Hypothalamus (tissue), 51 donors: Measurements from ENCODE around the gene MCUB.
A peak's percentile ranks its signal among the peaks of the same experiment; 100 is the strongest.

Source experiments
- DNase-seq, 51 donors: peaks; one replicate each; lab custom pipeline; 2025; lab: John Stamatoyannopoulos, UW

MCUB gene

DNA sequence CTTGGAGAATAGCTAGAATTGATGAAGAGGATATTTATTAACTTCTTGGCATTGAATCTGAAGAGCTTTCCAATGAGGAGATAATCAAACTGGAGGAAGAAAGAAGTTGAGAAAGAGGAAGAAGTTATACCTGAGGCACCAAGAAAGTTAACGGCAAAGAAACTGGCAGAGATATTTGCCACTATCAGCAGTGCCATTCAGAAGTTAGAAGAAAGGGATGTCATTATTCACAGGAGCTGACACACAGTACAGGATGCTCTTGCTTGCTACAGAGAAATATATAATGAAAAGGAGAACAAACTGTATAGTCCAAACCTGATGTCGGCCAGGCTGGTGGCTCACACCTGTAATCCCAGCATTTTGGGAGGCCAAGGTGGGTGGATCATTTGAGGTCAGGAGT lies 64.5 kb downstream of the MCUB start:
- no peak for DNase-seq

DNA sequence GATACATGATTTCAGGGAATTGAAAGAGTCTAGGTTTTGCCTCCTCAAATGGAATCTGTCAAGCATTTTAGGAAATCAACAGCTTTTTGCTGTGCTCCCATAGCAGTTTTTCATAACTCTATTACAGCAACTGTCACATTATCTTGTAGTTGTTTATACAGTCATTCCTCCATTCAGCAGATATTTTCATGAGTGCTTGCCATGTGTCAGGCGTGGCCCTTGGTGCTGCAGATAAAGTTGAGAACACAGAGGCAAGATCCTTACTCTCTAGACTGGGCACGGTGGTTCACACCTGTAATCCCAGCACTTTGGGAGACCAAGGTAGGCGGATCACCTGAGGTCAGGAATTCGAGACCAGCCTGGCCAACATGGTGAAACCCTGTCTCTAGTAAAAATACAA lies 67.3 kb downstream of the MCUB start:
- DNase-seq = no peak

DNA sequence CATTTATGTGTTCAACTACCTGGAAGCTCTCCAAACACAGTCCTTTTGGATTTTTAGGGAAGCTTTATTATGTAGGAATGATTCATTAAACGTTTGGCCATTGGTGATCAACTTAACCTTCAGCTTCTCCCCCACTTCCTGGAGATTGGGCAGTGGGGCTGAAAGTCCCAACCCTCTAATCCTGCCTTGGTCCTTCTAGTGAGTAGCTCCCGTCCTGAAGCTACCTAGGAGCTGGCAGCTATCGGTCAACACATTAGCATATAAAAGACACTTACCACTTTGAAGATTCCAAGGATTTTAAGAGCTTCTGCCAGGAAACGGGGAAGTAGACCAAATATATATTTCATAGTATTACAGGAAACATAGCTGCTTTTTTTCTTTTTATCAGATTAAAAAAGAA lies 69.7 kb downstream of the MCUB start:
- no peak for DNase-seq

DNA sequence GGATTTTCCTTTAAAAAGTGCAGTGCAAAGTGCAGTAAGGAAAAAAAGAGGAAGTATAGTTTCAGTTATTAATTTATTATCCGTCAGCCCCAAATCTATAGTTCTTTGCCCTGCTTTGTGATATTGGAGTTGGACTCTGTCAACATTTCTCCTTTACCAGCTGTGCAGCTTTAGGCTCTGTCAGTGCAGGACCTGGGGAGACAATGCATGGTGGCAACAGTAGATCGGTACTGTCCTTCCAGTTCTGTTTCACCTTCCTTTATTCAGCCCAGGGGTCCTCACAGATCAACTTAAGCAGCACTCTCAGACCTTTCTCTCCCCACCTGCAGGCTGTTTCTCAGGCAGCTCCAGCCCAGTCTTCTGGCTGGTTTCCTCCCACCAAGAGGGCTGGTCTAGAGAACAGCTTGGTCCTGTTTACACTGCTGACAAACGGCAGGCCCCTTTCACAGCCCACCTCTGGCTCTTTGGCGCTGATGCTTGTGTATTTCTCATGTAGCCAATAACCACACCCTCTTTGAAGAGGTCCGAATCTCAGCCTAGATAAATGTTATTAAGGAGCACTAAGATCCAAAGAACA lies 71.6 kb downstream of the MCUB start:
- no peak for DNase-seq

DNA sequence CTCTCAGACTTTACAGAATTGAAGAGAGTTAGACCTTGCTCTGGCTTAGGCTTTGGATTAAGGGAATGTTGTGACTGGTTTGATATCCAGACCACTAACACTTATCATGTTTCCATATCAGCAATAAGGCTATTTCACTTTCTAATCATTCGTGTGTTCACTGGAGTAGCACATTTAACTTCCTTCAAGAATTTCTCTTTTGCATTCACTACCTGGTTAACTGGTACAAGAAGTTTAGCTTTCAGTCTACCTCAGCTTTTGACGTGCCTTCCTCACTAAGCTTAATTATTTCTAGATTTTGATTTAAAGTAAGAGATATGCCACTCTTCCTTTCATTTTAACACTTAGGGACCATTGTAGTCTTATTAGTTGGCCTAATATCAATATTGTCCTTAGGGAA lies 80.6 kb downstream of the MCUB start:
- DNase-seq = no peak

DNA sequence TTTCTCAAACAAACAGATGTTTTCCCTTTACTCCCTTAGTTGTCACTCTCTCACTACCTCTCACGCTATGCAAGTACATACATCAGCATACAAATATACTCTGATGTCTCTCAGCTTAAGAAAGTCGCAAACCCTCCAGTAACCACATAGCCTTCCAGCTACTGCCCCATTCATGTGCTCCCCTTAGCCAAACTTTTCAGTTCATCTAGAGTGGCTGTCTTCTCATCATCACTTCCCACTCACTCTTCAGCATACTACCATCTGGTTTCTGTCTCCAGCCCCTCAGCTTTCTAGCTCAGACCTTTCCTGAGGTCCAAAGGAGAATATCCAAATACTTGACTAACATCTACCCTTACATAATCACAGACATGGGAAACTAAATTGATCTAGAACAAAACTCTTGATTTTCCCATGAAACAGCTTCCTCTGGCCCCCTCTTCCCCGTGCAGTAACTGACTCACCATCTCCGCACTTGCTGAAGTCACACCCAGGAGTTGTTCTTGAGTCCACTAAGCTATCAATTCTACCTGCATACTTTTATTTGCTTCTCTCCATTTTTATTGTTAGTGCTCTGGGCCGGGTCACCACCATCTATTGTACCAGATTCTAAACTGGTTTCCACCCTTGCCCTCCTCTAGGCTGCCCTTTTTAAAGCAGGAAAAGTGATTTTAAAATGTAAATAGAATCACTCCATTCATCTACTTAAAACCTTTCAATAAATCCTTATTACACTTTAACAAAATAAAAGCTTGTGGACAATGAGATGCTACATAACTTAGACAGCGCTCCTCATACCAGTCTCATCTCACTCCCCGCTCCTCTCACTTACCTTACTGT lies 86.0 kb downstream of the MCUB start:
- no peak for DNase-seq

DNA sequence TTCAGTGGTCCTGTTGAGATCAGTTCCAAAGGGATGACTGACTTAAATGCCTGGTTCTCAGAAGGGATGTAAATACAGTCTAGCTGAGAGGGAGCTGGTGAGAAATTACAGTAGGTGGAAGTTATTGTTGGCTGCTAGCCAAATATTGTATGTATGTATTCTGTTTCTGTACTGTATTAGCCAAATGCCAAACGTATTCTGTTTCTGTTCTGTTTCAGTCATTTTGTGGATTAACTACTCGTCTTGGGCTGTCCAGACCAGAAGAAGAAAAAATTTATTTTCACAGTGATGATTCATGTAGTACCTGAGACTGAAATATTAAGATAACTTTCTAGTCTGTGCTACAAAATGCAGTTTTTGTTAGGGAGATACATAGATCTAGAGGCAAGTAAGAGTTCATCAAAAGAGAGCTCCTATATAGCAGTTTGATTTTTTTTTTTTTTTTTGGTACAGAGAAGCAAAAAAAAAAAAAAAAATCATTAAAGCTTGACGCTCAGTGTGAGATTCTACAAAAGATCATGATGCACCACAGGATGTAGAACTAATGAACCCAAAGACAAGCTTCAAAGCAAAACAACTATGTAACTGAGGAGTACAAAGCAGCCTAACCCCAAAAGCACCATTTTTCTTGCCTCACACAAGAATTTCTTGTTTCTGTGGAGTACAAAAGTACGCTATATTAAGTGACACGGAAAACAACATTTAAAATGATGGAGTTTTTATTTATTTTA lies 88.4 kb downstream of the MCUB start:
- no peak for DNase-seq

DNA sequence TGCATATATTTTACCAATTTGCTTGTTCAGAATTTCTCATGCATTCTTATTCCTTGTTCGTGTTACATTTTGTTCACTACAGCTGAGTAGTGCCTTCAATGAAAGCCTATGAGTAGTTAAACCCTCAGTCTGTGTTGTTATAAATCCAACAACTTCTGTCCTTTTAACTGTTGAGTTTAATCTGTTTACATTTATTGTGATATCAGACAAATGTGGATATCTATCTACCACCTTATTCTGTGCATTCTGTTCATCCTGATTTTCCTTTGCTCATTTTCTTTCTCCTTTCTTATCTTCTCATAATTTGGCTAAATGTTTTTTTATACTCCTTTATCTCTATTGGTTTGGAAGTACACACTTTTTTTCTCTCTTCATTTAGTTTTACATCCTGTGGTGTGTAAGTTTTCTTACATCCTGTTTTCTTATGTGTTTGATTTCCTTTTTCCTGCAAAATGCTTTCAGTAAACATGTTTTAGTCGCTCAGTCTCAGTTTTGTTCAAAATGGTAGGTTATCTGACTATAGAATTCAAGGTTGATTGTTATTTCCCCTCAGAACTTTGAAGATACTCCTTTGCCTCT lies 89.0 kb downstream of the MCUB start:
- DNase-seq = no peak

DNA sequence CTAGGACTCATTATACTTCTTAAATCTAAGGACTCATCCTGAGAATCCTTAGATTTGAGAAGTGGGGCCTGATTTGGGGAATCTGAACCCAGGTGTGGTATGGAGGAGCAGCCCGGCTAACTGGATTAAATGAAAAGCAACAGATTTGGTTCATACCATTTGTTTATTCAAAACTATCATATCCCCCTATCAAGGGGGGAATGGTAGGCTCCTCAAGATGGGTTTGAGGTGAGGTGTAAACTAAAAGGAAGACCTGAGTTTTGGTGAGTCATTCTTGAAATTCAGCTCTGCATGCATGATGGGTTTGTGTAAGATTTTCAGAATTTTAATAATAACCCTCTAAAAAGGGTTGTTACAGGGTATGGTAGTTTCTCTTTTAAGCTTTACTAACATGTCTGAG lies 89.8 kb downstream of the MCUB start:
- no peak for DNase-seq

DNA sequence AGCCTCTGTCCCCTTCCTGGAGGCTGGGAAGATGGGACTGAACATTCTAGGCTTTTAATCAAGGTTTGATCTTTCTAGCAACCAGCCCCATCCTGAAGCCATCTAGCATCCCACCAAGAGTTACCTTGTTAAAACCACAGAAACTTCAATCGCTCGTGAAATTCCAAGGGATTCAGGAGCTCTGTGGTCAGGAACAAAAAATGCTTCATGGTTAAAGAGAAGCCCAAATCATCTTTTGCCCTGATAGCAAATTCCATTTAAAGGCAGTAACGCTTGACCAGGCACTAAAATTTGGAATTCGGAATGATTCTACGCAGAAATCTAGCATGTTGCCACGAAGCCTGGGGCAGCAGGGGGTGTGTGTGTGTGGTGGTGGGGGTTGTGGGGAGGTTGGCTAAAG lies 95.3 kb downstream of the MCUB start:
- no peak for DNase-seq

DNA sequence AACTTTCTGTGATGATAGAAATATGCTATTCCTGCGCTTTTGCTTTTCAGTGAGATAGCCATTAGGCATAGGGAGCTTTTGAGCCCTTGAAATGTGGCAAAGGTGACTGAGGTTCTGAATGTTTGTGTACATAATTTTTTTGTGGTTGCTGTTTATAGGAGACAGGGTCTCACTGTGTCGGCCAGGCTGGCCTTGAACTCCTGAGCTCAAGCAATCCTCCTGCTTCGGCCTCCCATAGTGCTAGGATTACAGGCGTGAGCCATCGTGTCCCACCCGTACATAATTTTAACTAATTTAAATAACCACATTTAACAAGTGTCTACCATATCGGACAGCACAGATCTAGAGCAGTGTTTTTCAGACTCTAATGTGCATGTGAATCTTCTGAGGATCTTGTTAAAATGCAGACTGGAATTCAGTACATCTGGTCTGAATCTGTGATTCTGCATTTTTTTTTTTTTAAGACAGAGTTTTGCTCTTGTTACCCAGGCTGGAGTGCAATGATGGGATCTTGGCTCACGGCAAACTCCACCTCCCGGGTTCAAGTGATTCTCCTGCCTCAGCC lies 97.9 kb downstream of the MCUB start:
- DNase-seq = no peak

DNA sequence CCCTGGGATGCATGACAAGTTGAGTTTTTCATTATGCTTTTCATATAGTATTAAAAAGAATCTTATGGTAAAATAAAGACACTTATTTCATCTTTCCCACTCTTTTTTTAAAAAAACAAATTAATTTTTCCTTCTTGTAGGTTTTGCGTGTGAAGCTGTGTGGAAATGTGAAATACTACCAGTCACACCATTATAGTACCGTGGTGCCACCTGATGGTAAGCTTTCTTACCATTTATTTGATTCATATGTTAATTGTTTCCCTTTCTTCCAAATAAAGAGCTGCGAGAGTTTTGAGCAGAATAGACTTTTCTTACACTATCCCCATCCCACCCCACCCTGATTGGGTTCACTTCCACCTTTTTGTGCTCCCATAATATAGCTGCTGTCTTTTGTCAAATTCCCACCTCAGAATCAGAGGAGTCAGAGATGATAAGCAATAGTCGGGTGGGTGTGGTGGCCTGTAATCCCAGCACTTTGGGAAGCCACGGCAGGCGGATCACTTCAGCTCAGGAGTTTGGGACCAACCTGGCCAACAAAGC lies 98.9 kb downstream of the MCUB start:
- peak in 1 of 51 donors; percentile 20 for DNase-seq

DNA sequence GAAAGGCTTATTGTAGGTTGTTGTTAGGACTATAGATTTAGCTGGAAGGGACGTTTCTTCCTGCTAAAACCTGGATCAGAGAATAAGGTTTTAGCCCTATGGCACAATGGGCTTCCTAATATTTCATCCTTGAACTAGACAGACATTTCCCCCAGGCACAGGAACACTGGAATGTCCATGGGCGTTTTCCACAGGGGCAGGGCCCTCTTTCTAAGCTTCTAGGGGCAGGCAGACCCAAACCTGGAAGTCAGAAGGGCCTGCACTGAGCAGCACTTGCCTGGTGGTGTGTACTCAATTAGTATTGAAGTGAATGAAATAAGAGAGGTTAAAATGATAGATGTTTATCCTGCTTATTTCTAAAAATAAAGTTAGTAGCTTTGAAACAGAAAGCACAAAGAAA lies 102.1 kb downstream of the MCUB start:
- no peak for DNase-seq

DNA sequence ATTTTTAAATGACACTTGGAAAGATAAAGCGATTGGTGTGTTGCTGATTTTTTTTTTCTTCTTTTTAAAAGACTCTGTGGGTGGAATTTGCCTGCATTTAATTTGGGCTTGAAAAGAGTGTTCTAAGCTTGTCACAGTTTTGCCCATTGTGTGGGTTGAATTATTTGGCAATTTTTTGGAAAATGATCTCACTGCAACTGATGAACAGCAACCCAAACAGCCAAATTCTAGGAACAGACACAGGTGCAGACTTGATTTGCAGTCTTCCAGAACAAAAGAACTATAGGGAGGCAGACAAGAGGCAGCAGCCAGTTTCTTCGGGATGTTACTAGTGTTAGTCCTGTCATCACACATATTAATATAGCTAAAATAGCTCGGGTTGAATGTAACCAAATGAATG lies 102.7 kb downstream of the MCUB start:
- peak in 1 of 51 donors; percentile 49 for DNase-seq

DNA sequence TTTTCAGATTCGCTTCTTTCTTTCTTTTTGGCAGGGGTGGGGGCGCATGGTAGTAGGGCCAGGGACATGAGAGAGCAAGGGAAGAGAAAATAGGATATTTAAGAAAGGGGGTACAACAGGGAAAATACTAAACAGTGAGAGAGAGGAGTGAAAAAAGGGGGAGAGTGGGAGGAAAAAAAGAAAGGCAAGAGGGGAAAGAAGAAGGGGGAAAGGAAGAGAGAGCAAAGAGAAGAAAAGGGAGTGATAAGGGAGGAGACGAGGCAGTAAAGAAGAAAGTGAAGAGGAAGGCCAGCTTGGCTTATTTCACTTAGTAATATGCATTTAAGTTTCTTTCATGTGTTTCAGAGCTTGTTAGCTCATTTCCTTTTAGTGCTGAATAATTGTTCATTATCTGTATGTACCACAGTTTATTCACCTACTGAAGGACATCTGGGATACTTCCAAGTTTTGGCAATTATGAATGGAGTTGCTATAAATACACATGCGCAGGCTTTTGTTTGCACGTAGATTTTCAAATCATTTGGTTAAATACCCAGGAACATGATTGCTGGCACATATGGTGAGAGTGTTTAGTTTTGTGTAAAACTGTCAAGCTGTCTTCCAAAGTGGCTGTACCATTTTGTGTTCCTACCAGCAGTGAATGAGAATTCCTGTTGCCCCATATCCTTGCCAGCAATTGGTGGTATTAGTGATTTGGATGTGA lies 105.9 kb downstream of the MCUB start:
- no peak for DNase-seq

DNA sequence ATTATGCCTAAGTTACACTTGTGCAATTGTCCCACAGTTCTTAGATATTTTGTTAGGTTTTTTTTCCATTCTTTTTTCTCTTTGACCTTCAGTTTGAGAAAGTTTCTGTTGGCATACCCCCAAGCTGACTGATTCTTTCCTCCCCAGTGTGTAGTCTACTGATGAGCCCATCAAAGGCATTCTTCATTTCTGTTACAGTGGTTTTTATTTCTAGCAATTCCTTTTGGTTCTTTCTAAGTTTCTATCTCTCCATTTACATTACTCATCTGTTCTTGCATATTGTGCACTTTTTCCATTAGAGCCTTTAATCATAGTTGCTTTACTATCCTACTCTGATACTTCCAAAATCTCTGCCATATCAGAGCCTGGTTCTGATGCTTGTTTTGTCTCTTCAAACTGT lies 111.3 kb downstream of the MCUB start:
- no peak for DNase-seq

DNA sequence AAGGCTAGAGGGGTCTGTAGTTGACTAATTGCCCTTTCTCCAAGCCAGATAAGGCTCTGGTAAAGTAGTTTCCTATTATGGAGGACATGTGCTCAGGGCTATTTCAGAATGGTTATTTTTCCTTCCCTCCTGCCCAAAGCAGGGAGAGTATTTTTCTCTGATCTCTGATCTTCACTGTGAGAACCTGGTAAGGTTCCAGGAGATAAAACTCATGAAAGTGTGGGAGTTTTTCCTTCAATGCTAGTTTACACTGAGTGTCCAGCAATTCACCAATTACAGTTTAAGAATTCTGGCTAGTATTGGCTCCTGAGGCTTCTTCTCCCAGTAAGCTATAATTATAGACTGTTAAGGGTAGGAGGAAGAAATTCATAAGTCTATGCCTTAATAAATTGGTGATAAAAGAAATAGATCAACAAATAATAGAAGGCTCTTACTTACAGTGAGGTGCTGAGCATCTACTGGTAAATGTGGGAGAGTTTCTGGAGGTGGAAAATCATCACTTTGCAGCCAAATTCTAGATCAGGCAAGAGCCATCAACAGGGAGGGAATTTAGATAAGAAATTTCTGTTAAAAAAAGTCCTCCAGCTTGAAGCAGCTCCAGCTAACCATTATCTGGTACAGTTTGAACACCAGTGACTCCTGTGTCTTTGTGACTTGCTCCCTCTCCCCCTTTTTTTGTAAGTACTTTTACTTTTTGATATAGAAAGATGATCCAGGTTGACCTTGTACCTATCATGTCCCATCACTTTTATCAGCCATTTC lies 112.3 kb downstream of the MCUB start:
- no peak for DNase-seq

DNA sequence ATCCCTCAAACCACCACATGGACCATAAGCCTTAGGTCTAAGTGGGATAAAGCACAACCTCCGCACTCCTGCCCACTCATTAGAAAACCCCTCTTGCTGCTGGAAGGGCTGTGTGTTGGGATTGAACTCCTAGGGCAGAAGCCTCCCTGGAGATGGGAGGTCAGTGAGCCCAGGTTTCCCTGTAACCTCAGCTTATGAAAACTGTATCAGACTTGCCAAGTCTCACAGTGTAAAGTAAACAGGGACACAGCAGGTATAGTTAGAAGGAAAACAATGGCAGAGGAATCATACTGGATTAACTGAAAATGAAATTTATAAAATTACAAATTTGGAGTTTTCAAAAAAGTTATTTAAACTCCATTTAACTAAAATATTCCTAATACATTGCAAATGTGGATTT lies 113.3 kb downstream of the MCUB start:
- DNase-seq = no peak

DNA sequence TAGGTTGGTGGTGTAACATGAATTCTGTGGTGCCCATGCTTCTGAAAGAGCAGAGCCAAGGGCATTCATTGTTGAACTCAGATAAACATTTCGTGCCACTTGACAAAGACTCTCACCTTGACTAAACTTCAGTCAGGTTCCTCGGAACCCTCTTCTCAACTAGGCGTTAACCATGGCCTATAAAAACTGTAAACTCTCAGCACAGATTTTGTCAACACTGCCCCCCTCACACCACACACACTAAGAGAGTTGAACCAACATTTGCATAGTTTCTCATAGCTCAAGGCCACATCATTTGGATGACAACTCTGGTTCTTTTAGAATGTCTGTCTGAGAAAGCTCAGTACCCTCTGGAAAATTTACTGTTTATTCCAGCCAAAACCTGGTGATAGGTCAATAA lies 115.1 kb downstream of the MCUB start:
- DNase-seq = no peak

DNA sequence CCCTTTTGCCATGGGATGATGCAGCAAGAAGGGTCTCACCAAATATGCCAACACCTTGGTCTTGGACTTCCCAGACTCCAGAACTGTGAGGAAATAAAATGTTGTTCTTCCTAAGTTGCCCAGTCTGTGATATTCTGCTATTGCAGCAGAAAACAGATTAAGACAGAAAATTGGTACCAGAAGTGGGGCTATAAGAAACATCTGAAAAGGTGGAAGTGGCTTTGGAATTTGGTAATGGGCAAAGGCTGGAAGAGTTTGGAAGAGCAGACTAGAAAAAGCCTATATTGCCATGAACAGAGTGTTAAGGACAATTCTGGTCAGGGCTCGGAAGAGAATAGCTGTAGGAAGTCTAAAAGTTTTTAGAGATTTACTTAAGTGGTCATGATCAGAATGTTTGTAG lies 115.8 kb downstream of the MCUB start:
- no peak for DNase-seq
